Measurements from ENCODE around the gene SPOCD1. TPM values are rescaled to one million over a fixed set of nuclear protein-coding genes. Genes with fewer than 3 reads are reported as not detected.

The SPOCD1 gene
- polyA plus RNA-seq, 3 donors = not detected

GRCh38 chr1:31789259-31790065, 26.4 kb downstream of the SPOCD1 start:
- H3K9ac ChIP-seq (ENCODE audit: insufficient read depth, low read length, poor library complexity, severe bottlenecking) = peak overlapping the region; percentile 97
- peak overlapping the region; percentile 23 to 100 (median 99) for H3K27ac Mint-ChIP-seq
- H3K4me3 Mint-ChIP-seq = peak overlapping the region; percentile 94 to 95
- no peaks in the 10 kb centered on the region for H3K27me3 ChIP-seq (ENCODE audit: control insufficient read depth in 2 of 2, insufficient read depth in 2 of 2, low read length in 2 of 2)
- peak overlapping the region; percentile 91 for H2AFZ ChIP-seq (ENCODE audit: insufficient read depth, low read depth, low read length, poor library complexity, severe bottlenecking)
- peaks cover 8 to 18% of the 10 kb centered on the region in 2 donors for H3K4me1 ChIP-seq (ENCODE audit: control insufficient read depth in 1 of 2, insufficient read depth in 2 of 2, low read length in 2 of 2)
- H3K36me3 ChIP-seq (replicated peaks in 1 of 2; ENCODE audit: control insufficient read depth in 1 of 2, insufficient read depth in 2 of 2, low read length in 2 of 2) = no peaks in the 10 kb centered on the region
- peak; percentile 77 for TF ChIP-seq CTCF (IDR thresholded peaks at IDR 0.05)
- H3K4me1 Mint-ChIP-seq = peaks cover 8% of the 10 kb centered on the region
- 35% methylated on average over 8 of the region's 26 CpGs for WGBS (ENCODE audit: insufficient coverage)
- peak; percentile 81 to 89 (median 87) for DNase-seq
- intact Hi-C loops (cut with micrococcal nuclease) = loop anchor here (1.0 to 10.0 kb wide), 9 partner anchors 29 to 1071 kb away; partner anchors contain the start of genes SNRNP40 (in 1 of the 2) and ZCCHC17 (in 1 of the 2)
- peak overlapping the region; percentile 64 to 98 (median 67) for H3K4me3 ChIP-seq (replicated peaks in 1 of 3; ENCODE audit: low read depth in 2 of 3, low read length in 3 of 3)
- no peaks in the 10 kb centered on the region for H3K9me3 Mint-ChIP-seq
- no peaks in the 10 kb centered on the region for H3K36me3 Mint-ChIP-seq
- H3K9me3 ChIP-seq (replicated peaks in 1 of 2; ENCODE audit: control insufficient read depth in 1 of 2, insufficient read depth in 1 of 2, low read length in 2 of 2) = no peaks in the 10 kb centered on the region
- peaks cover 0 to 13% (median 2%) of the 10 kb centered on the region in 3 donors for H3K27me3 Mint-ChIP-seq (ENCODE audit: low read depth in 3 of 3)
- no peaks in the 10 kb centered on the region for H3K79me2 ChIP-seq (ENCODE audit: insufficient read depth, low read length)
- peak overlapping the region in 1 of 2 donors; percentile 99 for H3K27ac ChIP-seq (ENCODE audit: low read depth in 1 of 2, low read length in 2 of 2)
- H3K4me2 ChIP-seq (replicated peaks; ENCODE audit: extremely low read depth, low read length, poor library complexity, severe bottlenecking) = peak overlapping the region; percentile 99
- no peaks in the 10 kb centered on the region for H4K20me1 ChIP-seq (ENCODE audit: insufficient read depth, low read length)

- H3K4me1 Mint-ChIP-seq = peaks cover 8% of the 10 kb centered on the region
- Histone ChIP-seq H3K27me3 (ENCODE audit: control insufficient read depth in 2 of 2, insufficient read depth in 2 of 2, low read length in 2 of 2) (no peaks in the 10 kb centered on the region), H3K79me2 (ENCODE audit: insufficient read depth, low read length) (no peaks in the 10 kb centered on the region), H3K36me3 (replicated peaks in 1 of 2; ENCODE audit: control insufficient read depth in 1 of 2, insufficient read depth in 2 of 2, low read length in 2 of 2) (no peaks in the 10 kb centered on the region), H3K4me3 (replicated peaks in 1 of 3; ENCODE audit: low read depth in 2 of 3, low read length in 3 of 3) (peak overlapping the region; percentile 64 to 98 (median 67)), H3K9me3 (replicated peaks in 1 of 2; ENCODE audit: control insufficient read depth in 1 of 2, insufficient read depth in 1 of 2, low read length in 2 of 2) (no peaks in the 10 kb centered on the region), H4K20me1 (ENCODE audit: insufficient read depth, low read length) (no peaks in the 10 kb centered on the region), H3K4me1 (ENCODE audit: control insufficient read depth in 1 of 2, insufficient read depth in 2 of 2, low read length in 2 of 2) (peaks cover 8 to 18% of the 10 kb centered on the region in 2 donors), H2AFZ (ENCODE audit: insufficient read depth, low read depth, low read length, poor library complexity, severe bottlenecking) (peak overlapping the region; percentile 91), H3K4me2 (replicated peaks; ENCODE audit: extremely low read depth, low read length, poor library complexity, severe bottlenecking) (peak overlapping the region; percentile 99), H3K27ac (ENCODE audit: low read depth in 1 of 2, low read length in 2 of 2) (peak overlapping the region; percentile 94 to 99), H3K9ac (ENCODE audit: insufficient read depth, low read length, poor library complexity, severe bottlenecking) (peak overlapping the region; percentile 97)
- H3K27me3 Mint-ChIP-seq (ENCODE audit: low read depth in 3 of 3) = peaks cover 0 to 13% (median 2%) of the 10 kb centered on the region in 3 donors
- H3K4me3 Mint-ChIP-seq = peak overlapping the region; percentile 94 to 95
- peak overlapping the region; percentile 98 to 100 (median 99) for H3K27ac Mint-ChIP-seq
- no peak for TF ChIP-seq CTCF (IDR thresholded peaks at IDR 0.05)
- WGBS (ENCODE audit: insufficient coverage) = 0% methylated on average over 5 of the region's 22 CpGs
- peak in 1 of 3 donors; percentile 52 for DNase-seq
- no peaks in the 10 kb centered on the region for H3K9me3 Mint-ChIP-seq
- no peaks in the 10 kb centered on the region for H3K36me3 Mint-ChIP-seq
- intact Hi-C loops (cut with micrococcal nuclease) = loop anchor here (1.0 to 10.0 kb wide), 8 partner anchors 28 to 1070 kb away; partner anchors contain the start of genes SNRNP40 (in 1 of the 2) and ZCCHC17 (in 1 of the 2)
Observed at GRCh38 chr1:31788825-31789256, 27.0 kb downstream of the SPOCD1 start.

All from CD14-positive monocyte (primary cell).